Measurements from ENCODE around the gene BTN1A1.

Gene BTN1A1

GRCh38 chr6:26550250-26550993 lies 50.3 kb downstream of the BTN1A1 start:
- H3K4me3 Mint-ChIP-seq = peak overlapping the region in 2 of 3 experiments; percentile 90 to 92
- H3K27ac Mint-ChIP-seq = peak overlapping the region; percentile 73 to 95 (median 88)
- H3K4me1 Mint-ChIP-seq = peaks cover 8% of the 10 kb centered on the region
- TF ChIP-seq CTCF (IDR thresholded peaks at IDR 0.05; ENCODE audit: unreplicated experiment in 3 of 3) = no peak
- H3K9me3 Mint-ChIP-seq = no peaks in the 10 kb centered on the region
- H3K27me3 Mint-ChIP-seq (ENCODE audit: low read depth) = no peaks in the 10 kb centered on the region
- H3K36me3 Mint-ChIP-seq (ENCODE audit: low read depth) = peaks cover 13% of the 10 kb centered on the region

- H3K27ac Mint-ChIP-seq = no peak overlapping the region
- no peaks in the 10 kb centered on the region for H3K36me3 Mint-ChIP-seq (ENCODE audit: low read depth)
- no peaks in the 10 kb centered on the region for H3K9me3 Mint-ChIP-seq
- H3K4me3 Mint-ChIP-seq = no peak overlapping the region
- no peak for TF ChIP-seq CTCF (IDR thresholded peaks at IDR 0.05; ENCODE audit: unreplicated experiment in 3 of 3)
- no peaks in the 10 kb centered on the region for H3K27me3 Mint-ChIP-seq (ENCODE audit: low read depth)
- peaks cover 11% of the 10 kb centered on the region for H3K4me1 Mint-ChIP-seq
Measured at GRCh38 chr6:26552205-26552604, 52.1 kb downstream of the BTN1A1 start.

- Mint-ChIP-seq H3K27me3 (ENCODE audit: low read depth) (no peaks in the 10 kb centered on the region), H3K9me3 (no peaks in the 10 kb centered on the region), H3K4me1 (peaks cover 11% of the 10 kb centered on the region), H3K36me3 (ENCODE audit: low read depth) (no peaks in the 10 kb centered on the region), H3K27ac (no peak overlapping the region), H3K4me3 (no peak overlapping the region)
- no peak for TF ChIP-seq CTCF (IDR thresholded peaks at IDR 0.05; ENCODE audit: unreplicated experiment in 3 of 3)
Measured at GRCh38 chr6:26552640-26553188, 52.6 kb downstream of the BTN1A1 start.

DNA sequence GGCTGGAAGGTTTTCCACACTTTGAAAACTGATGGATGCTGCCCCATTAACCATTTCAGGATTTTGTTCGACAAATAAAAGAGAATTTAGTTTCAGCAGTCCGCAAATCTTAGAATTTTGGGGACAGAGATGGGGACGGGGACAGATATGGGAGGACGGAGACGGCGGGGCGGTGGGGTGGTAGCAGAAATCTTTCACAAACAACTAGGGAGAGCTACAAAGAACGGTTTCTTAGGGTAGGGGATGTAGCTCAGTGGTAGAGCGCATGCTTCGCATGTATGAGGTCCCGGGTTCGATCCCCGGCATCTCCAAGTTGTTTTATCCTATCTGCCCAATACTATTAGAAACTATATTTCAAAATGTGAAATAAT lies 53.1 kb downstream of the BTN1A1 start:
- Mint-ChIP-seq H3K27ac (no peak overlapping the region), H3K9me3 (no peaks in the 10 kb centered on the region), H3K4me3 (no peak overlapping the region), H3K27me3 (ENCODE audit: low read depth) (no peaks in the 10 kb centered on the region), H3K36me3 (ENCODE audit: low read depth) (no peaks in the 10 kb centered on the region), H3K4me1 (peaks cover 11% of the 10 kb centered on the region)
- TF ChIP-seq CTCF (IDR thresholded peaks at IDR 0.05; ENCODE audit: unreplicated experiment in 3 of 3) = no peak

GRCh38 chr6:26553635-26554446 lies 53.7 kb downstream of the BTN1A1 start:
- Mint-ChIP-seq H3K27me3 (ENCODE audit: low read depth) (no peaks in the 10 kb centered on the region), H3K36me3 (ENCODE audit: low read depth) (no peaks in the 10 kb centered on the region), H3K4me1 (peaks cover 11% of the 10 kb centered on the region), H3K9me3 (no peaks in the 10 kb centered on the region), H3K4me3 (no peak overlapping the region), H3K27ac (no peak overlapping the region)
- TF ChIP-seq CTCF (IDR thresholded peaks at IDR 0.05; ENCODE audit: unreplicated experiment in 3 of 3) = no peak
